ACC112 (cell line): ENCODE results near the gene FANCC.
A peak's percentile ranks its signal among the peaks of the same experiment; 100 is the strongest.
"Not testable (repeated sequence)": the region's sequence is repeated elsewhere in the genome, so short reads cannot be mapped to it uniquely, and the experiment has no call there.

Experiments used
- H2AFZ ChIP-seq: fragments of 200-600 bp; sonication (generic); one replicate; pipeline ENCODE4 v1.6.0; 2017; ENCODE audit warnings: antibody characterized with exemption, low read length; ENCODE audit not compliant: unreplicated experiment
- H3K27ac ChIP-seq: fragments of 200-600 bp; sonication (generic); 2 replicates; pipeline ENCODE4 v1.5.1; 2014; ENCODE audit warnings: low read depth, mild to moderate bottlenecking, antibody characterized with exemption, low read length, moderate library complexity
- H3K27me3 ChIP-seq: fragments of 200-600 bp; sonication (generic); 2 replicates; pipeline ENCODE4 v1.6.1; 2014; ENCODE audit warnings: mild to moderate bottlenecking, antibody characterized with exemption, low read length, moderate library complexity, mixed read lengths; ENCODE audit not compliant: insufficient read depth
- H3K36me3 ChIP-seq: fragments of 200-600 bp; sonication (generic); 2 replicates; pipeline ENCODE4 v1.6.1; 2016; ENCODE audit warnings: mild to moderate bottlenecking, antibody characterized with exemption, low read length, moderate library complexity, mixed read lengths; ENCODE audit not compliant: insufficient read depth
- H3K4me1 ChIP-seq: fragments of 200-600 bp; sonication (generic); one replicate; pipeline ENCODE4 v1.6.1; 2016; ENCODE audit warnings: low read length, mixed read lengths; ENCODE audit not compliant: insufficient read depth, unreplicated experiment, control insufficient read depth
- H3K4me3 ChIP-seq: fragments of 200-600 bp; sonication (generic); 2 replicates; pipeline ENCODE4 v1.5.1; 2014; ENCODE audit warnings: mild to moderate bottlenecking, low read depth, low read length
- H3K79me2 ChIP-seq: fragments of 200-600 bp; sonication (generic); one replicate; pipeline ENCODE4 v1.6.0; 2016; ENCODE audit warnings: low read length; ENCODE audit not compliant: control insufficient read depth, unreplicated experiment, insufficient read depth

The FANCC gene

DNA sequence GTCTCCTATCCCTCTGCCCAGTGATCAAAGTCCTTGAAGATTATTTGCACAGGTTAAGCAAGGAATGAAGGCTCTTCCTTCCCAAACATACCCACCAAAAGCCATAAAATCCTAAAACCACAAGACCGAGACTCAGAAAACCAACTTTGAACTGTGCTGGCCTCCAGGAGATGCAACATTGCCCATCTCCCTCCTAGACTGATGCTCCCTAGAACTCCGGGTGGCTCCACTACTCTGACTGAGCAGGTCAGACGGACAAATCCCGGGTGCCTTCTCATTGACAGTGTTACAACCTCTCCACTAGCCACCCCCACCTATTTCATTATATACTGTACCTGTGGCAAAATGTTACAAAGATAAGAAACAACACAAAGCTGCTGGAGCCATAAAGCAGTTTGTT lies 110.1 kb downstream of the FANCC start:
- Histone ChIP-seq H2AFZ (no peak overlapping the region), H3K4me3 (no peak overlapping the region), H3K79me2 (no peaks in the 10 kb centered on the region), H3K27ac (no peak overlapping the region), H3K36me3 (no peaks in the 10 kb centered on the region), H3K27me3 (no peaks in the 10 kb centered on the region), H3K4me1 (no peaks in the 10 kb centered on the region)

DNA sequence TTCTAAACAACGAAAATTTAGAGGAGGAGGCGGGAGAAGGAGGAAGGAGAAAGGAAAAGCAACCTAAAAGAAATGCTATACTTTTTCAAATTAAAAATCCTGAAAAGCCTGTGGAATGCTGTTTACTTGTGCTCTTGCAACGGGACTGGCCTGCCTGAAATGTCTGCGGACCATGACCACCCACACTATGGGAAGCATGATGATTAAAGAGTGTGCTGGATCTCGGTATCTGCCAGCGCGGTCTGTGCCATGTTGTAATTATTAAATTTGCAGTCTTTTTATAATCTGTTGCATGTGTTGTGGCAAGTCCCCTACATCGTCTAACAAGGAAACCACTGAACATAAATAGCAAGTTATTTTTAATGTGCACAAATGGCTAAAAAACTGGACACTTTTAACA lies 111.4 kb downstream of the FANCC start:
- H3K36me3 ChIP-seq = no peaks in the 10 kb centered on the region
- H3K79me2 ChIP-seq = no peaks in the 10 kb centered on the region
- H3K27me3 ChIP-seq = no peaks in the 10 kb centered on the region
- H3K27ac ChIP-seq = no peak overlapping the region
- H2AFZ ChIP-seq = no peak overlapping the region
- no peaks in the 10 kb centered on the region for H3K4me1 ChIP-seq
- no peak overlapping the region for H3K4me3 ChIP-seq

GRCh38 chr9:95204710-95205109 lies 112.8 kb downstream of the FANCC start:
- Histone ChIP-seq H3K79me2 (no peaks in the 10 kb centered on the region), H3K36me3 (no peaks in the 10 kb centered on the region), H3K4me1 (no peaks in the 10 kb centered on the region), H2AFZ (no peak overlapping the region), H3K27ac (no peak overlapping the region), H3K27me3 (no peaks in the 10 kb centered on the region), H3K4me3 (no peak overlapping the region)

GRCh38 chr9:95204310-95204709 lies 113.2 kb downstream of the FANCC start:
- H3K36me3 ChIP-seq = no peaks in the 10 kb centered on the region
- no peaks in the 10 kb centered on the region for H3K27me3 ChIP-seq
- no peak overlapping the region for H2AFZ ChIP-seq
- no peaks in the 10 kb centered on the region for H3K79me2 ChIP-seq
- H3K27ac ChIP-seq = no peak overlapping the region
- no peak overlapping the region for H3K4me3 ChIP-seq
- H3K4me1 ChIP-seq = no peaks in the 10 kb centered on the region

DNA sequence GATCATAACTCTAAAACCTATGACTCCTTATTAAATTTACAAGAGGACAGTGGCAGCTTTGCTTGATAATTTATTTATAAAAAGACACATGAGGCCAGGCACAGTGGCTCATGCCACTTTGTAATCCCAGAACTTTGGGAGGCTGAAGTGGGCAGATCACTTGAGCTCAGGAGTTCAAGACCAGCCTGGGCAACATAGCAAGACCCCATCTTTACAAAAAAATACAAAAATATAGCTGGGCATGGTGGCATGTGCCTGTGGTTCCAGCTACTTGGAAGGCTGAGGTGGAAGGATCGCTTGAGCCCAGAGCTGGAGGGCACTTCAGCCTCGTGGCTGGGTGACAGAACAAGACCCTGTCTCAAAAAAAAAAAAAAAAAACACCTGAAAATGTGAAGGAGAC lies 114.5 kb downstream of the FANCC start:
- not testable (repeated sequence) for H3K27ac ChIP-seq, H3K4me1 ChIP-seq, H3K4me3 ChIP-seq, H3K79me2 ChIP-seq, H3K27me3 ChIP-seq, H3K36me3 ChIP-seq, H2AFZ ChIP-seq

GRCh38 chr9:95202076-95202681 lies 115.3 kb downstream of the FANCC start:
- Histone ChIP-seq H2AFZ (no peak overlapping the region), H3K36me3 (no peaks in the 10 kb centered on the region), H3K27me3 (no peaks in the 10 kb centered on the region), H3K79me2 (no peaks in the 10 kb centered on the region), H3K27ac (no peak overlapping the region), H3K4me3 (no peak overlapping the region), H3K4me1 (peaks cover 12% of the 10 kb centered on the region)

GRCh38 chr9:95201206-95201605 lies 116.3 kb downstream of the FANCC start:
- H3K79me2 ChIP-seq = no peaks in the 10 kb centered on the region
- H3K4me1 ChIP-seq = peaks cover 12% of the 10 kb centered on the region
- no peaks in the 10 kb centered on the region for H3K36me3 ChIP-seq
- H3K4me3 ChIP-seq = no peak overlapping the region
- H3K27ac ChIP-seq = no peak overlapping the region
- no peaks in the 10 kb centered on the region for H3K27me3 ChIP-seq
- no peak overlapping the region for H2AFZ ChIP-seq

GRCh38 chr9:95197692-95198271 lies 119.7 kb downstream of the FANCC start:
- Histone ChIP-seq H3K36me3 (no peaks in the 10 kb centered on the region), H3K27me3 (no peaks in the 10 kb centered on the region), H2AFZ (no peak overlapping the region), H3K27ac (peak overlapping the region; percentile 47), H3K79me2 (no peaks in the 10 kb centered on the region), H3K4me1 (peaks cover 12% of the 10 kb centered on the region), H3K4me3 (no peak overlapping the region)

DNA sequence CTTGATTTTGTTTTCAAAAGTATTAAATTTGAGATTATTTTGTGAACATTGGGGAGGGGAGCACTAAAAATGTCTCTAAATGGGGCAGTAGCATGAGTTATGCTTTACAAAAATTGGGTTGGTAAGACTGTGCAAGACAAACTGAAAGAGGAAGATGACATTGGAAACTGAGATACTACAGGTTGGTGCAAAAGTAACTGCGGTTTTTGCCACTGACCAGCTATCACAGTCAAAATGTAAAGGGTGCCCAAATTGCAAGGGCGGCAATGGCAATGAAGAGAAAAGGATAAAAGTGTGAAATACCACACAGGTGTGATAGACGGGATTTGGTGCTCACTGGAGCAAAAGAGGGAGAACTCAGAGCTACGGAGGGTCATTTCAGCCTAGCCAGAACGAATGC lies 124.0 kb downstream of the FANCC start:
- Histone ChIP-seq H3K27ac (no peak overlapping the region), H3K36me3 (peaks cover 2% of the 10 kb centered on the region; the same call in 1 of the 2 replicates), H3K4me1 (peaks cover 26% of the 10 kb centered on the region), H3K79me2 (no peaks in the 10 kb centered on the region), H3K4me3 (no peak overlapping the region), H2AFZ (no peak overlapping the region), H3K27me3 (no peaks in the 10 kb centered on the region)

GRCh38 chr9:95193067-95193466 lies 124.4 kb downstream of the FANCC start:
- H3K4me3 ChIP-seq = no peak overlapping the region
- no peak overlapping the region for H3K27ac ChIP-seq
- H3K4me1 ChIP-seq = peaks cover 22% of the 10 kb centered on the region
- H3K79me2 ChIP-seq = no peaks in the 10 kb centered on the region
- H3K36me3 ChIP-seq = peaks cover 2% of the 10 kb centered on the region; the same call in 1 of the 2 replicates
- H3K27me3 ChIP-seq = no peaks in the 10 kb centered on the region
- H2AFZ ChIP-seq = no peak overlapping the region

DNA sequence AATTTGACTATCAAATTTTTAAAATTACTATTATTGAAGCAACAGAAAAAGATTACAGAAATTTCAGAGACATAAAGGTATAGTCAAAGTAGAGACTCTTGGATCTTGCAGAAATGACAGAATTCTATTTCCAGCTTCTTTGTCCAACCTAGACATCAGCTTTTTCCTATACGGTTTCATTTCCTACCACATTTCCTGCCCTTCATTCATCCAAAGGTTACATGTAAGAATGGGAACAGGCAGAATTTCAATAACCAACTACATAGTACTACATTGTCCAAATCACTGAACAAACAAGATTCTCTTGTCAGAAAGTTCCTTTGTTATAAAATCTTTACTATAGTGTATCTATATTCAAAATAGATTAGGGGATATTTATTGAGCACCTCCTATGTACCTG lies 124.9 kb downstream of the FANCC start:
- no peaks in the 10 kb centered on the region for H3K79me2 ChIP-seq
- no peak overlapping the region for H3K4me3 ChIP-seq
- H3K27ac ChIP-seq = no peak overlapping the region
- peaks cover 2% of the 10 kb centered on the region; the same call in 1 of the 2 replicates for H3K36me3 ChIP-seq
- H3K27me3 ChIP-seq = no peaks in the 10 kb centered on the region
- peaks cover 18% of the 10 kb centered on the region for H3K4me1 ChIP-seq
- H2AFZ ChIP-seq = no peak overlapping the region
